Measurements from ENCODE around the gene ZGRF1. TPM values are rescaled to one million over a fixed set of nuclear protein-coding genes. Genes with fewer than 3 reads are reported as not detected.
"Not testable (repeated sequence)": the region's sequence is repeated elsewhere in the genome, so short reads cannot be mapped to it uniquely, and the experiment has no call there.

The ZGRF1 gene
- total RNA-seq, 1 experiment from 2014 or later = 21.4 TPM

DNA sequence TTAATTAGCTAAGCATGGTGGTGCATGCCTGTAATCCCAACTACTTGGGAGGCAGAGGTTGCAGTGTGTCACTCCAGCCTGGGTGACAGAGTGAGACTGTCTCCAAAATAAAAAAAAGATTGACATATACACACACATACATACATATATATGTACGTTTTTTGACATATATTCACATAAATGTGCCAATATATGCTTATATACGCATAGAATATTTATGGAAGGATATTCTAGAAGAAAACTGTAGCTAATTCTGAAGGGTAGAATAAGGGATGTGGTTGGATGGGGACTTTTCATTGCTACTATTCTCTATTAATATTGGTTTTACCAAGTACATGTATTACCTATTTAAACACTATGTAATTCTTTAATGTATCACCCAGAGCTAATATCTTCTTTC lies 19.7 kb downstream of the ZGRF1 start:
- no TSS peak for BruUV-seq (replicated peaks)
- RAD21 ChIA-PET (ENCODE audit: low non-redundant PET in 1 of 2, low total read pairs in 2 of 2, uncharacterized antibody in 2 of 2, unreplicated experiment in 2 of 2) = no interaction called here
- CTCF ChIA-PET = no interaction called here

DNA sequence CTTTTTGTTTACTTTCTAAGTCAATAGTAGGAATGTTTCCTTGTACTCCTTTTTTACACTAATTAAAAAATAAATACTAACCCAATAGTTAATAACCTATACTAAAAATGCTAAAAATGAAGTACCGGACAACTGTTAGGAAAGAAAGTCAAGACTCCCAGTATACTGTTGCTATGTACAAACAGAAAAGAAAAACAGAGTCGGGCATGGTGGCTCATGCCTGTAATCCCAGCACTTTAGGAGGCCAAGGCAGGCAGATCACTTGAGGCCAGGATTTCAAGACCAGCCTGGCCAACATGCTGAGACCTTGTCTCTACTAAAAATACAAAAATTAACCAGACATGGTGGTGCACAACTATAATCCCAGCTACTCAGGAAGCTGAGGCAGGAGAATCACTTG lies 23.9 kb downstream of the ZGRF1 start:
- H3K9me3 ChIP-seq (ENCODE audit: control insufficient read depth in 1 of 2, insufficient read depth in 1 of 2, low read depth in 1 of 2, low read length in 2 of 2); H3K9ac ChIP-seq (ENCODE audit: low read length); BruUV-seq (replicated peaks); intact Hi-C loops (cut with micrococcal nuclease); POLR2A ChIA-PET; H2AFZ ChIP-seq (ENCODE audit: low read depth, low read length, poor library complexity, severe bottlenecking); DNase-seq (ENCODE audit: low read depth, low spot score); H3K27me3 ChIP-seq (ENCODE audit: insufficient read depth, low read length); H3K4me2 ChIP-seq (ENCODE audit: low read length); ATAC-seq; H3K36me3 ChIP-seq (ENCODE audit: control insufficient read depth in 1 of 2, insufficient read depth in 2 of 2, low read length in 2 of 2); H3K9me2 ChIP-seq (ENCODE audit: insufficient read depth); H3K4me3 ChIP-seq (replicated peaks in 1 of 2; ENCODE audit: low read depth in 1 of 2, low read length in 2 of 2); H3K4me1 ChIP-seq (ENCODE audit: control insufficient read depth in 1 of 2, insufficient read depth in 2 of 2, low read length in 2 of 2); CTCF ChIA-PET; RAD21 ChIA-PET (ENCODE audit: low non-redundant PET in 1 of 2, low total read pairs in 2 of 2, uncharacterized antibody in 2 of 2, unreplicated experiment in 2 of 2); H3K79me2 ChIP-seq (ENCODE audit: insufficient read depth, low read length); H3K27ac ChIP-seq (ENCODE audit: low read depth, low read length); H4K20me1 ChIP-seq (ENCODE audit: insufficient read depth): not testable (repeated sequence)

More for the DNA sequence above, 19.7 kb downstream of the ZGRF1 start:
- no peak for ATAC-seq
- TF ChIP-seq POLR2A (IDR thresholded peaks at IDR 0.05; ENCODE audit: borderline replicate concordance, extremely low read depth, insufficient read depth, insufficient read length) (no peak), SP1 (IDR thresholded peaks at IDR 0.05; ENCODE audit: low read depth) (no peak), YY1 (IDR thresholded peaks at IDR 0.05; ENCODE audit: extremely low read depth, insufficient replicate concordance, low read depth, low read length) (no peak), CBX3 (IDR thresholded peaks at IDR 0.05; ENCODE audit: low read depth) (no peak), EZH2phosphoT487 (IDR thresholded peaks at IDR 0.05; ENCODE audit: borderline replicate concordance) (no peak), JUND (IDR thresholded peaks at IDR 0.05) (no peak), CEBPB (IDR thresholded peaks at IDR 0.05; ENCODE audit: low read depth) (no peak), EGR1 (IDR thresholded peaks at IDR 0.05; ENCODE audit: low read depth) (no peak), SIN3A (IDR thresholded peaks at IDR 0.05; ENCODE audit: low read depth) (no peak), ZNF274 (IDR thresholded peaks at IDR 0.05; ENCODE audit: low read depth, low read length) (no peak), RAD21 (IDR thresholded peaks at IDR 0.05; ENCODE audit: low read depth) (no peak), ELF1 (IDR thresholded peaks at IDR 0.05; ENCODE audit: borderline replicate concordance, low read depth) (no peak), CTCF (IDR thresholded peaks at IDR 0.05 in 2 of 3, conservative IDR thresholded peaks at IDR 0.05 in 1 of 3; ENCODE audit: borderline replicate concordance in 1 of 3, insufficient read depth in 1 of 3, low read depth in 2 of 3, low read length in 2 of 3) (no peak), EZH2 (IDR thresholded peaks at IDR 0.05) (no peak), SRF (IDR thresholded peaks at IDR 0.05; ENCODE audit: low read depth) (no peak)
- TF ChIP-seq, protein P1, sequence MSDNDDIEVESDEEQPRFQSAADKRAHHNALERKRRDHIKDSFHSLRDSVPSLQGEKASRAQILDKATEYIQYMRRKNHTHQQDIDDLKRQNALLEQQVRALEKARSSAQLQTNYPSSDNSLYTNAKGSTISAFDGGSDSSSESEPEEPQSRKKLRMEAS (IDR thresholded peaks at IDR 0.05) = no peak
- TF ChIP-seq, protein P2, sequence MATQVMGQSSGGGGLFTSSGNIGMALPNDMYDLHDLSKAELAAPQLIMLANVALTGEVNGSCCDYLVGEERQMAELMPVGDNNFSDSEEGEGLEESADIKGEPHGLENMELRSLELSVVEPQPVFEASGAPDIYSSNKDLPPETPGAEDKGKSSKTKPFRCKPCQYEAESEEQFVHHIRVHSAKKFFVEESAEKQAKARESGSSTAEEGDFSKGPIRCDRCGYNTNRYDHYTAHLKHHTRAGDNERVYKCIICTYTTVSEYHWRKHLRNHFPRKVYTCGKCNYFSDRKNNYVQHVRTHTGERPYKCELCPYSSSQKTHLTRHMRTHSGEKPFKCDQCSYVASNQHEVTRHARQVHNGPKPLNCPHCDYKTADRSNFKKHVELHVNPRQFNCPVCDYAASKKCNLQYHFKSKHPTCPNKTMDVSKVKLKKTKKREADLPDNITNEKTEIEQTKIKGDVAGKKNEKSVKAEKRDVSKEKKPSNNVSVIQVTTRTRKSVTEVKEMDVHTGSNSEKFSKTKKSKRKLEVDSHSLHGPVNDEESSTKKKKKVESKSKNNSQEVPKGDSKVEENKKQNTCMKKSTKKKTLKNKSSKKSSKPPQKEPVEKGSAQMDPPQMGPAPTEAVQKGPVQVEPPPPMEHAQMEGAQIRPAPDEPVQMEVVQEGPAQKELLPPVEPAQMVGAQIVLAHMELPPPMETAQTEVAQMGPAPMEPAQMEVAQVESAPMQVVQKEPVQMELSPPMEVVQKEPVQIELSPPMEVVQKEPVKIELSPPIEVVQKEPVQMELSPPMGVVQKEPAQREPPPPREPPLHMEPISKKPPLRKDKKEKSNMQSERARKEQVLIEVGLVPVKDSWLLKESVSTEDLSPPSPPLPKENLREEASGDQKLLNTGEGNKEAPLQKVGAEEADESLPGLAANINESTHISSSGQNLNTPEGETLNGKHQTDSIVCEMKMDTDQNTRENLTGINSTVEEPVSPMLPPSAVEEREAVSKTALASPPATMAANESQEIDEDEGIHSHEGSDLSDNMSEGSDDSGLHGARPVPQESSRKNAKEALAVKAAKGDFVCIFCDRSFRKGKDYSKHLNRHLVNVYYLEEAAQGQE (IDR thresholded peaks at IDR 0.05; ENCODE audit: low read depth) = no peak
- TF ChIP-seq, protein P3, sequence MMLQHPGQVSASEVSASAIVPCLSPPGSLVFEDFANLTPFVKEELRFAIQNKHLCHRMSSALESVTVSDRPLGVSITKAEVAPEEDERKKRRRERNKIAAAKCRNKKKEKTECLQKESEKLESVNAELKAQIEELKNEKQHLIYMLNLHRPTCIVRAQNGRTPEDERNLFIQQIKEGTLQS (IDR thresholded peaks at IDR 0.05) = no peak
- H3K9ac ChIP-seq (ENCODE audit: low read length) = no peak overlapping the region
- intact Hi-C loops (cut with micrococcal nuclease) = no loop called here
- no peak for DNase-seq (ENCODE audit: low read depth, low spot score)
- no peaks in the 10 kb centered on the region for H3K79me2 ChIP-seq (ENCODE audit: insufficient read depth, low read length)
- H3K27me3 ChIP-seq (ENCODE audit: insufficient read depth, low read length) = no peaks in the 10 kb centered on the region
- H3K4me3 ChIP-seq (replicated peaks in 1 of 2; ENCODE audit: low read depth in 1 of 2, low read length in 2 of 2) = no peak overlapping the region
- no peak overlapping the region for H3K4me2 ChIP-seq (ENCODE audit: low read length)
- H4K20me1 ChIP-seq (ENCODE audit: insufficient read depth) = no peaks in the 10 kb centered on the region
- H3K4me1 ChIP-seq (ENCODE audit: control insufficient read depth in 1 of 2, insufficient read depth in 2 of 2, low read length in 2 of 2) = no peaks in the 10 kb centered on the region
- POLR2A ChIA-PET = no interaction called here
- H3K36me3 ChIP-seq (ENCODE audit: control insufficient read depth in 1 of 2, insufficient read depth in 2 of 2, low read length in 2 of 2) = peaks cover 2 to 4% of the 10 kb centered on the region in 2 experiments; a peak in 1 of 4 replicates
- H3K9me3 ChIP-seq (ENCODE audit: control insufficient read depth in 1 of 2, insufficient read depth in 1 of 2, low read depth in 1 of 2, low read length in 2 of 2) = no peaks in the 10 kb centered on the region
- no peak overlapping the region for H3K27ac ChIP-seq (ENCODE audit: low read depth, low read length)
- no peak overlapping the region for H2AFZ ChIP-seq (ENCODE audit: low read depth, low read length, poor library complexity, severe bottlenecking)
- no peaks in the 10 kb centered on the region for H3K9me2 ChIP-seq (ENCODE audit: insufficient read depth)

All from HCT116 (cell line).